Measurements from ENCODE around the gene EMILIN1.

Gene EMILIN1

GRCh38 chr2:27078267-27079194 lies at the start of gene EMILIN1:
EMILIN1 (plus strand) TSS chr2:27078615; CDS start chr2:27079066, 451 bp downstream.
- DNase-seq, result no peak

- DNase-seq, result no peak
These were observed 49.4 kb upstream of the EMILIN1 start for GRCh38 chr2:27029051-27029450.

- peak; percentile 96 for DNase-seq
These were observed 45.7 kb upstream of the EMILIN1 start, which contains the start of gene TMEM214 for GRCh38 chr2:27032495-27033252. TMEM214 (plus strand) TSS chr2:27032965; CDS start chr2:27033016, 51 bp downstream.

GRCh38 chr2:27033253-27033852 lies 45.1 kb upstream of the EMILIN1 start:
- no peak for DNase-seq

GRCh38 chr2:27038012-27038411 lies 40.4 kb upstream of the EMILIN1 start:
- no peak for DNase-seq

GRCh38 chr2:27038631-27039339 lies 39.6 kb upstream of the EMILIN1 start:
- no peak for DNase-seq

- DNase-seq, result no peak
These were observed 39.0 kb upstream of the EMILIN1 start for GRCh38 chr2:27039426-27039825.

- no peak for DNase-seq
These were observed 38.5 kb upstream of the EMILIN1 start for GRCh38 chr2:27039871-27040270.

GRCh38 chr2:27040282-27040681 lies 38.1 kb upstream of the EMILIN1 start:
- no peak for DNase-seq

- DNase-seq, result no peak
These were observed 36.7 kb upstream of the EMILIN1 start for GRCh38 chr2:27041752-27042151.

GRCh38 chr2:27042159-27042661 lies 36.2 kb upstream of the EMILIN1 start:
- no peak for DNase-seq

- DNase-seq, result no peak
These were observed 35.3 kb upstream of the EMILIN1 start for GRCh38 chr2:27042985-27043634.

GRCh38 chr2:27049422-27050280 lies 28.8 kb upstream of the EMILIN1 start:
- DNase-seq, result peak; percentile 66

- peak; percentile 77 for DNase-seq
These were observed 28.0 kb upstream of the EMILIN1 start for GRCh38 chr2:27050281-27050995.

- peak; percentile 96 for DNase-seq
These were observed 27.2 kb upstream of the EMILIN1 start, which contains the start of gene AGBL5 for GRCh38 chr2:27050996-27051901. AGBL5 (plus strand) TSS chr2:27051668; CDS start chr2:27052959, 1,291 bp downstream.

- no peak for DNase-seq
These were observed 26.3 kb upstream of the EMILIN1 start for GRCh38 chr2:27051902-27052645.

- DNase-seq, result no peak
These were observed 25.1 kb upstream of the EMILIN1 start for GRCh38 chr2:27053321-27053720.

GRCh38 chr2:27053776-27054175 lies 24.6 kb upstream of the EMILIN1 start:
- DNase-seq, result no peak

Measured in 8988T (cell line).